ENCODE results near the gene MASP1.

- no peak for TF ChIP-seq CTCF (conservative IDR thresholded peaks at IDR 0.05 in 1 of 2, IDR thresholded peaks at IDR 0.05 in 1 of 2; ENCODE audit: low read depth in 1 of 2, low read length in 2 of 2)
- no peak for TF ChIP-seq EZH2 (IDR thresholded peaks at IDR 0.05; ENCODE audit: low read length, missing control alignments)
Measured at GRCh38 chr3:187238239-187238638, 53.3 kb downstream of the MASP1 start.

Measured in fibroblast of lung (primary cell).